T-helper 1 cell (primary cell): ENCODE data around the gene ATF5.

Experiments used
- DNase-seq, 5 donors: peaks; one replicate each; pipeline ENCODE4 v3.0.0-alpha.2; 2012 to 2020
- total RNA-seq, 4 donors: gene quantifications; one replicate each; lab custom pipeline; 2026; lab: John Stamatoyannopoulos, UW

ATF5 gene, protein sequence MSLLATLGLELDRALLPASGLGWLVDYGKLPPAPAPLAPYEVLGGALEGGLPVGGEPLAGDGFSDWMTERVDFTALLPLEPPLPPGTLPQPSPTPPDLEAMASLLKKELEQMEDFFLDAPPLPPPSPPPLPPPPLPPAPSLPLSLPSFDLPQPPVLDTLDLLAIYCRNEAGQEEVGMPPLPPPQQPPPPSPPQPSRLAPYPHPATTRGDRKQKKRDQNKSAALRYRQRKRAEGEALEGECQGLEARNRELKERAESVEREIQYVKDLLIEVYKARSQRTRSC
- 14.7 to 28.6 (median 22.4) reads per million in 4 donors for total RNA-seq

DNA sequence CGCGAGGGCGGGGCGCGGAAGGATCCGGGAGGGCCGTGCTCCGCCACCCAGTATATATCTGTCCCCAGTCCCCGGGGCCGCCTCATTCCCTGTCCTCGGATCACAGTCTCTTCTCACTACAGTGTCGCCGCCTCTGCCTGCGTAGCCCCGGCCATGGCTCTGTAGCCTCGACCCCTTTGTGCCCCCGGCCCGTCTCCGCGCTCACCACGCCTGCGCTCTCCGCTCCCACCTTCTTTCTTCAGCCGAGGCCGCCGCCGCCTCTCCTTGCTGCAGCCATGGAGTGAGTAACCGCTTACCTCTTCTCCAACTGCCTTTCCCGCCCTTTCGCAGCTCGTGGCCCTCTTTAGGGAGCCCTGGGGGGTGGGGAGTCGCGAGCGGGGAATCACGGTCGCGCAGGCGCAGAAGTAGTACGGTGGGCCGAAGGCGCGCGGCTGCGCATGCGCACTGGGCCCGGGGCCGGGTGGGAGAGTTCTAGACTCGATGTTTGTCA is at the start of gene ATF5, which contains the start of gene NUP62:
Gene ATF5, plus strand, starts transcription at position 85 of the 490 bp plus-strand sequence. CDS start 1,646 bp downstream, outside the sequence.
Gene NUP62, minus strand, starts transcription at position 384 of the 490 bp plus-strand sequence. CDS start 19,697 bp downstream, outside the sequence.
- peak; percentile 82 to 92 (median 88) for DNase-seq

GRCh38 chr19:49879243-49879963 is 49.6 kb upstream of the ATF5 start:
- peak in 1 of 5 donors; percentile 34 for DNase-seq

GRCh38 chr19:49880162-49880869 is 48.7 kb upstream of the ATF5 start:
- no peak for DNase-seq

GRCh38 chr19:49881186-49881585 is 47.8 kb upstream of the ATF5 start:
- DNase-seq, result no peak

DNA sequence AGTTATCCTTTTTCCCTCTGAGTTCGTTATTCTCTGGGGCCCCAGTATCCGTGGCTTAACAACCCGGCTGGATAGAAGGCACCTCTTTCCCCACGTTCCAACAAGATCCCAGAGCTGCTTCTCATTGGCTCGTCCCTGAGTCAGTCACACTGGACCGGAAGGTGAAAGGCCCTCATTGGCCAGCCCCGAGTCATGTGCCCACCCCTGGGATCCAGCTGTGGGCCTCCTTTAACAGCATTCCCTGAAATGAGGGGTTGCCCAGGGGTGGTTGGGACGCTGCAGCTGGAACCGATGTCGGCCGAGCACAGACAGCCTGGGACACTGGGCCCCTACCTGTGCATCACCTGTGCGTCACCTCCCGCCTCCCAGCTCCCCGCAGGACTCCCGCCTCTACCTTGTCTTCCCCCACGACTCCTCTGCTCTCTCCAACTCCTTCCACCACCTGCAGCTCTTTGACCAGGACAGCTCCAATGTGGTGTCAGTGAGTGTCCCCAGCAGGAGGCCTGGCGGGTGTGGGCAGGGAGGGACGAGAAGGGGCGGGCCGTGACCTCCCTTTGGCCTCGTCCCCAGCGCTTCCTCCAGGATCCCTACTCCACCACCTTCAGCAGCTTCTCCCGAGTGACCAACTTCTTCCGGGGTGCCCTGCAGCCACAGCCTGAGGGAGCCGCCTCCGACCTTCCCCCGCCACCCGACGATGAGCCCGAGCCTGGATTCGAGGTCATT is 47.2 kb upstream of the ATF5 start:
- no peak for DNase-seq

DNA sequence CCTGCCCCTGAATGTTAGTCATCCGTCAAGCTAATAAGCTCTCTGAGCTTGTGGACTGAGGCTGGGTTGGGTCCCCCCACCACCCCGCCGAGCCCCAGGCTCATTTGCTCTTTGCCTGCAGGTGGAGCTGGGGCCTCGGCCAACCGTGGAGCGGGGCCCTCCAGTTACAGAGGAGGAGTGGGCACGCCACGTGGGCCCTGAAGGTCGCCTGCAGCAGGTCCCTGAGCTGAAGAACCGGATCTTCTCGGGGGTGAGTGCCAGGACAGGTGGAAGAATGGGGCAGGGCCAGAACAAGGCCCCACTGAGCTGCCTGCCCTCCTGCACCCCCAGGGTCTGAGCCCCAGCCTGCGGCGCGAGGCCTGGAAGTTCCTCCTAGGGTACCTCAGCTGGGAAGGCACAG is 46.4 kb upstream of the ATF5 start:
- no peak for DNase-seq

DNA sequence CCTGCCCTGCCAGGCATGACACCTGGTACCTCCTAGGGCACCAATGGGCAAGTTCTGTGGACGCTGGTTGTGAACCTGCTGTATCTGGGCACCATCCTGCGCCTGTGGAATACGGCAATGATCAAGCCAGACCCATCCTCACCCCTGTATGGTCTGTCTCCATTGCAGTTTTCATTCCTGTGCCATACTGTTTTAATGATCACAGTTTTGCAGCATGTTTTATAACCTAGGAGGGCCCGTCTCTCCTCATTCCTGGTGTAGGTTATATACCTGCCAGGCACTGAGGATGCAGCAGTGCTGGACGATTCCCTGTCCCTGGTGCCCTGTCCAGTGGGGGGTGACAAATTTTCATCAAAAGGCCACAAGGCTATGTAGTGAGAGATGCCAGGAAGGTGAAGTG is 45.9 kb upstream of the ATF5 start:
- no peak for DNase-seq

DNA sequence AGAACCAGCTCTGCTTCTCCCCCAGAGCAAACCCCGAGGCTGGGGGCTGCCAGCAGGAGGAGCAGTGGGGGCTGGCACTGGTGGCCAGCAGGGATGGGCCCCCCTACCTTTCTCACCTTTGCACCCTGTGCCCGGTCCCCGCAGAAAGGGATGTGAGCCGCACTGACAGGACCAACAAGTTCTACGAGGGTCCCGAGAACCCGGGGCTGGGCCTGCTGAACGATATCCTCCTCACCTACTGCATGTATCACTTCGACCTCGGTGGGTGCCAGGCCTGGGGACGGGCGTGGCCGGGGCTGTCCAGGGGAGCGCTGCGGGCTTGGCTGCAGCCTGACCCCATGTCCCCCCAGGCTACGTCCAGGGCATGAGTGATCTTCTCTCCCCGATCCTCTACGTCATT is 44.9 kb upstream of the ATF5 start:
- DNase-seq, result no peak

- no peak for DNase-seq
Observed at GRCh38 chr19:49884760-49885159, 44.2 kb upstream of the ATF5 start.

DNA sequence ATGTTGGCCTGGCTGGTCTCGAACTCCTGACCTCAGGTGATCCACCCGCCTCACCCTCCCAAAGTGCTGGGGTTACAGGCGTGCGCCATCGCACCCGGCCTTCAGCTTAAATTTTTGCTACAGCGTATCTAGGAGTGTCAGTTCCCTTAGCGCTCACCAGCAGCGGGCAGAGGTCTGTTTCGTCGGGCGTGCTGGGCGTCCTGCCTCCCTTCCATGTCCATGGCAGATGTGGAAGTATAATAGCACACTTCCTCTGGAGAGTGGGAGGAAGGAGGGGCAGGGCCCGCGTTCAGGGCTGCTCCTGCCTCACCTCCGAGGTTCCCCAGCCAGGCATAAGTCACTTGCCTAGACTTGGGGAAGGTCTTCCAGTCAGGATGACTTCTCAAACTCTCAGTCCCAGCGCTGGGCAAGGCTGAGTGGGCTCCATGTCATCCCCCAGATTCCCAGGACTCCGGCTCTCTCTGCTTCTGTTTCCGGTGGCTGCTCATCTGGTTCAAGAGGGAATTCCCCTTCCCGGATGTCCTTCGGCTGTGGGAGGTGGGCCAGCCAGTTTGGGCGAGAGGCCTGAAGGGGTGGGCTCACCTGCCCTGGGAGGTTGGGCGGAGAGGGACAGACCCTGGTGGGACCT is 41.9 kb upstream of the ATF5 start:
- DNase-seq, result no peak

GRCh38 chr19:49887665-49888509 is 41.1 kb upstream of the ATF5 start:
- DNase-seq, result no peak

DNA sequence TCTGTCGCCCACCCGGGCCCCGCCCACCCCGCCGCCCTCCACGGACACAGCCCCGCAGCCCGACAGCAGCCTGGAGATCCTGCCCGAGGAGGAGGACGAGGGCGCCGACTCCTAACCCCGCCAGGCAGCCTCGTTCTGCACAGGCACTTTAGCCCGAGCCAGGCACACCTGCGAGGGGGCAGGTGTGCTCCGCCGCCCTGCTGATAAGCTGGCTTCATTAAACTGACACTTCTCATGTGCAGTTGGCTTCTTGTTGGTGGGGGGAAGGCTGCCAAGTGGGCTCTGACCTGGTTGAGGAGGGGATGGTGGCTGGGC is 40.5 kb upstream of the ATF5 start:
- no peak for DNase-seq

DNA sequence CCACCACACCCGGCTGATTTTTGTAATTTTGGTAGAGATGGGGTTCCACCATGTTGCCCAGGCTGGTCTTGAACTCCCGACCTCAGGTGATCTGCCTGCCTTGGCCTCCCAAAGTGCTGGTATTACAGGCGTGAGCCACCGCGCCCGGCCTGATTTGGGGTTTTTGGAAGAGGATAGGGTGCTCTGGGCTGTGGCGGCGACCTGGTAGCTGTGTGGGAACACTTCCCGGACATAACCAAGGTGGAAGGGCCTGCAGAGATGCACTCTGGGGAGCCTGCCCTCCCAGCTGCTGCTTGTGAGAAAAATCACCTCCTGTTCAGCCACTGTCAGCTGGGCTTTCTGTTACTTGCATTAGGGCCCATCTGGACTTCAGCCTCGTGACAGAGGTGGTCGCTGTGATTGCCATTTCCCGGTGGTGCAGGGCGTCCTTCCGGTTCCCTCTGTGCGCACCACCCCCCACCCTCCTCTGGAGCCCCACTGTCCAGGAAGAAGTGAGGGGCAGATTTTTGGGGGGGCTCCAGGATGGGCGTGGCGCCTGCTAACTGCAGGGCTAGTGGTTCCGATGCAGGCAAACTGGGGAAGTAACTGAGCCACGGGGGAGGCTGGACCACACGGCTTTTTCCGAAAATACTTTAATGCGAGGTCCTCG is 39.8 kb upstream of the ATF5 start:
- no peak for DNase-seq

GRCh38 chr19:49889687-49890348 is 39.2 kb upstream of the ATF5 start:
- DNase-seq, result peak; percentile 54 to 84 (median 67)

DNA sequence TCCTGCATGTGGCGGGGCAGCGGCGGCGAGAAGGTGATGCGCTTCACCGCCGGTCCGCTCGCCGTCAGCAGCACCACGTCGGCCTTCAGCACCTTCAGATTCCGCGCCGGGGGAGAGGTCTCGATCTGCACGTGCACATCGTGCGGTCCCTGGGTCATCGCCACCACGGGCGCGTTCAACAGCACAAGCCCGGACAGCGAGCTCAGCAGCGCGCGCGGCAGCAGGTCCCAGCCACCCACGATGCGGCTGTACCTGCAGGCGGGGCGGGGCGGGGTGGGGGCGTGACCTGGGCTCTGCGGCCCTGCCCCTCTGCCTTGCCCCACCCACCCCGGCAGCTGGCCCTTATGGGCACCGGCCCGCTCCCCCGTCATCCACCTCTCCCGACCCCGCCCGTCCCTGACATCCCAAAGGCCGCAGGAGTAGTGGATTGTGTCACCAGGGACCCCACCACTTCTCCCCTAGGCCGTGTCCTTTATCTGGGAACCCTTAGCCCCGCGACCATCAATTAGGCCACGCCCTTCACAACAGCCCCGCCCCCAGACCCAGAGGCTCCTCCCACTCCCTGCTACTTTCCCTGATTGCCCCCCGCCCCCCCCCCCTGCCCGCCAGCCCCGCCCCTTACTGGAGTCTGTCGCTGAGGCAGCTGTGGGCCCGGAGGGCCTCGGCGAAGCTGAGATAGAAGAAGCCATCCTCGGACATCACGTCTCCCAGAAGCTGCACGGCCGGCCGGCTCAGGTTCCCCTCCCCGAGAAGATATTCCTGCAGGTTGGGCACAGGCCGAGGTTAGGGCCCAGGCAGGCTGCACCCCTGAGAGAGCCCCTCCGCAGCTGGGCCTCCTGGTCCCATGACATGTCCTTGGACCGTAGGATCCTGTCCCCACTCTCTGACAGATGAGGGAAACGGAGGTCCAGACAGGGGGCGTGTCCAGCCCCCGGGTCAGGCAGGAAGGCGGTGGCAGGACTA is 38.4 kb upstream of the ATF5 start:
- DNase-seq, result peak; percentile 58 to 73 (median 69)

GRCh38 chr19:49891393-49891792 is 37.6 kb upstream of the ATF5 start:
- no peak for DNase-seq

DNA sequence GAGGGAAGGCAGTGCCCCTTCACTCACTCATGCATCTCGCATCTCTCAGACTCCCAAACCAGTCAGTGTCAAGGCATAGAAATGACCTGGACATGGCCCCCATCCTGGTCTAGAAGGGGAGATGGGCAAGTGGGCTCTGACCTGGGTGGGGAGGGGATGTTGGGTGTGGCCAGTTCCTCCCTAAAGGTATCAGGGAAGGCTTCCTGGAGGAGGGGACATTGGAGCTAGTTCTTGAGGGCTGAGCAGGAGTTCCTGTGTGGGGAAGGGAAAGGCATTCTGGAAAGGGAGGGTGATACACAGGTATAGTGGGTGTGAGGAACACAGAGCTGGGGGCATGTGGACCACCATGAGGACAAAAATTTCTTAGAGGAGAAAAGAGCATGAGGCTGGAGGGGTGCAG is 36.3 kb upstream of the ATF5 start:
- DNase-seq, result no peak

- no peak for DNase-seq
Observed at GRCh38 chr19:49894011-49894664, 34.9 kb upstream of the ATF5 start.
